RWPE2 (cell line): ENCODE measurements around the gene ZMYM2.
A peak's percentile ranks its signal among the peaks of the same experiment; 100 is the strongest.

Experiments used
- ATAC-seq: fragments of 200-7000 bp; cut with Tn5 transposase; 3 replicates; pipeline ENCODE4 v1.9.1; 2021; ENCODE audit warnings: low read depth
- DNase-seq: peaks from one replicate; pipeline ENCODE4 v3.0.0-alpha.2; 2020; ENCODE audit warnings: low spot score
- H3K27ac ChIP-seq: fragments of 450-650 bp; 2 replicates; pipeline ENCODE4 v1.5.1; 2017; ENCODE audit warnings: mild to moderate bottlenecking; ENCODE audit not compliant: poor library complexity, severe bottlenecking
- H3K27me3 ChIP-seq: fragments of 250-450 bp; sonication (Bioruptor Pico); 2 replicates; pipeline ENCODE4 v1.5.1; 2021; ENCODE audit warnings: mild to moderate bottlenecking, moderate library complexity; ENCODE audit not compliant: insufficient read depth, poor library complexity, severe bottlenecking
- H3K36me3 ChIP-seq: fragments of 250-450 bp; sonication (Bioruptor Pico); 2 replicates; pipeline ENCODE4 v1.5.1; 2020; ENCODE audit warnings: low read depth, mild to moderate bottlenecking, moderate library complexity
- H3K4me1 ChIP-seq: fragments of 250-450 bp; sonication (Bioruptor Pico); 2 replicates; pipeline ENCODE4 v1.5.1; 2021; ENCODE audit warnings: mild to moderate bottlenecking, moderate library complexity; ENCODE audit not compliant: insufficient read depth, poor library complexity, severe bottlenecking
- H3K4me3 ChIP-seq: fragments of 250-450 bp; sonication (Bioruptor Pico); 2 replicates; pipeline ENCODE4 v1.5.1; 2021; ENCODE audit warnings: mild to moderate bottlenecking, moderate library complexity; ENCODE audit not compliant: severe bottlenecking
- H3K9me3 ChIP-seq: fragments of 250-450 bp; sonication (Bioruptor Pico); 2 replicates; pipeline ENCODE4 v1.5.1; 2021; ENCODE audit warnings: mild to moderate bottlenecking, moderate library complexity; ENCODE audit not compliant: severe bottlenecking
- TF ChIP-seq, protein P1 (sequence below): fragments of 450-650 bp; IDR thresholded peaks from one replicate; pipeline ENCODE4 v1.5.1; 2017; ENCODE audit warnings: mild to moderate bottlenecking, moderate library complexity; ENCODE audit not compliant: poor library complexity, severe bottlenecking

The ZMYM2 gene

GRCh38 chr13:20125129-20125782, 166.7 kb downstream of the ZMYM2 start:
- DNase-seq (no peak), ATAC-seq (no peak)
- TF ChIP-seq, protein P1, sequence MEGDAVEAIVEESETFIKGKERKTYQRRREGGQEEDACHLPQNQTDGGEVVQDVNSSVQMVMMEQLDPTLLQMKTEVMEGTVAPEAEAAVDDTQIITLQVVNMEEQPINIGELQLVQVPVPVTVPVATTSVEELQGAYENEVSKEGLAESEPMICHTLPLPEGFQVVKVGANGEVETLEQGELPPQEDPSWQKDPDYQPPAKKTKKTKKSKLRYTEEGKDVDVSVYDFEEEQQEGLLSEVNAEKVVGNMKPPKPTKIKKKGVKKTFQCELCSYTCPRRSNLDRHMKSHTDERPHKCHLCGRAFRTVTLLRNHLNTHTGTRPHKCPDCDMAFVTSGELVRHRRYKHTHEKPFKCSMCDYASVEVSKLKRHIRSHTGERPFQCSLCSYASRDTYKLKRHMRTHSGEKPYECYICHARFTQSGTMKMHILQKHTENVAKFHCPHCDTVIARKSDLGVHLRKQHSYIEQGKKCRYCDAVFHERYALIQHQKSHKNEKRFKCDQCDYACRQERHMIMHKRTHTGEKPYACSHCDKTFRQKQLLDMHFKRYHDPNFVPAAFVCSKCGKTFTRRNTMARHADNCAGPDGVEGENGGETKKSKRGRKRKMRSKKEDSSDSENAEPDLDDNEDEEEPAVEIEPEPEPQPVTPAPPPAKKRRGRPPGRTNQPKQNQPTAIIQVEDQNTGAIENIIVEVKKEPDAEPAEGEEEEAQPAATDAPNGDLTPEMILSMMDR: no peak
- Histone ChIP-seq H3K4me3 (no peak overlapping the region), H3K27me3 (peaks cover 6% of the 10 kb centered on the region), H3K27ac (no peak overlapping the region), H3K36me3 (no peaks in the 10 kb centered on the region), H3K4me1 (peaks cover 3% of the 10 kb centered on the region), H3K9me3 (no peaks in the 10 kb centered on the region)

- peaks cover 6% of the 10 kb centered on the region for H3K27me3 ChIP-seq
- peaks cover 3% of the 10 kb centered on the region for H3K4me1 ChIP-seq
- no peaks in the 10 kb centered on the region for H3K36me3 ChIP-seq
- TF ChIP-seq, protein P1: no peak
- DNase-seq: no peak
- no peak for ATAC-seq
- H3K9me3 ChIP-seq: no peaks in the 10 kb centered on the region
- no peak overlapping the region for H3K4me3 ChIP-seq
- H3K27ac ChIP-seq: no peak overlapping the region
Measured at GRCh38 chr13:20125783-20126165, 167.2 kb downstream of the ZMYM2 start.

DNA sequence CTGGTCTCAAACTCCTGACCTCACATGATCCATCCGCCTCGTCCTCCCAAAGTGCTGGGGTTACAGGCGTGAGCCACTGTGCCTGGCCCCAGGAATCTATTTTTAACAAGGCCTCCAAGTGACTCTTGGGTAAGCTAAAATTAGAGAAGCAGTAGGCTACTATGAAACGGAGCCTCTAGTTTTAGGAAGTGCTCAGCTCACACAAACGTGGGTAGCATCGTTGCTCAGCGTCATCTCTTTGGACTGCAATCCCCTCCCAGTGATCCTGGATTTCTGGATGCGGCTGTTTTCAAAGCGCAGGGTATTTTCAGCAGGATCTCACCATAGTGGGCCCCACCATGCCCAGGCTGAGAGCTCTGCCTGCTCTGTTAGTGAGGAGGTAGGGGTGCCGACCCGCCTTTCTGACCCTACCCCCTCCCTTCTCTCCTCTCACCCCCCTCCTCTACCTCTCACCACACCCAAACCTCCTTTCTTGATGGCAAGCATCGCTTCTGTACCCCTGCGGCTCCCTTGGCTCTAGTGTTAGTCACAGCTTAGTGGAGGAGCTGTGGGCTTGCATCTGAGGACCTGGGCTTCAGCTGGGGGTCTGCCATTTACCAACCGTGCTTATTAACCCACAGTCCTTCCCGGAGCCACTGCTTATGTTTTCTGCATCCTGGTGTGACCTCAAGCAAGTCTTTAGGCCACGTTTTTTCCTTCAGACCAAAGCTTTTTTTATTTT, 168.2 kb downstream of the ZMYM2 start:
- Histone ChIP-seq H3K4me3 (no peak overlapping the region), H3K27ac (no peak overlapping the region), H3K27me3 (peaks cover 6% of the 10 kb centered on the region), H3K9me3 (no peaks in the 10 kb centered on the region), H3K4me1 (peaks cover 3% of the 10 kb centered on the region), H3K36me3 (no peaks in the 10 kb centered on the region)
- TF ChIP-seq, protein P1: no peak
- no peak for DNase-seq
- ATAC-seq: no peak

DNA sequence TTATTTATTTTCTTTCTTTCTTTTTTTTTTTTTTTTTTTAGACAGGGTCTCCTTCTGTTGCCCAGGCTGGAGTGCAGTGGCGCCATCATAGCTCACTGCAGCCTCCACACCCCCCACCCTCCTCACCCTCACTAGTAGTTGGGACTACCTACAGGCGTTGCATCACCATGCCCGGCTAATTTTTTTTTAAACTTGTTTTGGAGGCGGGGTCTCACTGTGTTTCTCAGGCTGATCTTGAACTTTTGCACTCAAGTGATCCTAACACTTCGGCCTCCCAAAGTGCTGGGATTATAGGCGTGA, 168.7 kb downstream of the ZMYM2 start:
- peaks cover 6% of the 10 kb centered on the region for H3K27me3 ChIP-seq
- no peaks in the 10 kb centered on the region for H3K36me3 ChIP-seq
- H3K4me1 ChIP-seq: peaks cover 3% of the 10 kb centered on the region
- H3K4me3 ChIP-seq: peak overlapping the region; percentile 32
- DNase-seq (no peak), ATAC-seq (no peak)
- H3K9me3 ChIP-seq: no peaks in the 10 kb centered on the region
- H3K27ac ChIP-seq: no peak overlapping the region
- TF ChIP-seq, protein P1: no peak
